Measurements from ENCODE around the gene STIM1. TPM values are rescaled to one million over a fixed set of nuclear protein-coding genes. Genes with fewer than 3 reads are reported as not detected.

Gene STIM1
- total RNA-seq, 1 experiment from 2014 or later, result 9.0 TPM

DNA sequence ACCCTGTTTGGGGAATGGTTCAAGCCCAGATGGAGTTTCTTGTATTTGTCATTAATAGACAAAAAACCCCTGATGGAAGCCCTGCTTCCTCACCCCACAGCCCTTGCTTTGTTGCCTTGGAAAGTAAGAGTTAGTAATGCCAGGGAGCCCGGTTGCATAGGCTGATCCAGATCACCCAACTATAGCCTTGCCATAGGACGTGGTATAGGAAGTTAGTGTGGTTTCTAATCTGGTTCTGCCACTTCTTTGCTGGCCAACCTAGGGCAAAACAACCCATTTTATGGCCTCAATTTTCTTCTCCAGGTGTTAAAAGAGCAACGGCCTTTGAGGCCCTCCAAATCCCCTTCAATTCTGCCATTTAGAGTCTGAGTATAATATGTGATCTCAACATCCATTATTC lies 97.9 kb downstream of the STIM1 start:
- Histone ChIP-seq H3K27me3 (ENCODE audit: low read length) (no peaks in the 10 kb centered on the region), H3K9me3 (ENCODE audit: low read length) (no peaks in the 10 kb centered on the region), H3K4me1 (ENCODE audit: low read length) (peaks cover 7% of the 10 kb centered on the region), H3K4me2 (ENCODE audit: low read depth, low read length, poor library complexity, severe bottlenecking) (no peak overlapping the region), H2AFZ (ENCODE audit: low read length) (no peak overlapping the region), H3K27ac (ENCODE audit: low read length) (no peak overlapping the region), H4K20me1 (ENCODE audit: insufficient read depth, low read depth, low read length) (no peaks in the 10 kb centered on the region; the same call in 1 of the 2 replicates), H3K4me3 (ENCODE audit: low read length) (no peak overlapping the region), H3K79me2 (ENCODE audit: low read length) (no peaks in the 10 kb centered on the region), H3K36me3 (ENCODE audit: insufficient read depth, low read length) (no peaks in the 10 kb centered on the region), H3K9me2 (replicated peaks; ENCODE audit: insufficient read depth, low read length) (no peaks in the 10 kb centered on the region), H3K9ac (ENCODE audit: low read length) (no peak overlapping the region)
- DNase-seq, result no peak

DNA sequence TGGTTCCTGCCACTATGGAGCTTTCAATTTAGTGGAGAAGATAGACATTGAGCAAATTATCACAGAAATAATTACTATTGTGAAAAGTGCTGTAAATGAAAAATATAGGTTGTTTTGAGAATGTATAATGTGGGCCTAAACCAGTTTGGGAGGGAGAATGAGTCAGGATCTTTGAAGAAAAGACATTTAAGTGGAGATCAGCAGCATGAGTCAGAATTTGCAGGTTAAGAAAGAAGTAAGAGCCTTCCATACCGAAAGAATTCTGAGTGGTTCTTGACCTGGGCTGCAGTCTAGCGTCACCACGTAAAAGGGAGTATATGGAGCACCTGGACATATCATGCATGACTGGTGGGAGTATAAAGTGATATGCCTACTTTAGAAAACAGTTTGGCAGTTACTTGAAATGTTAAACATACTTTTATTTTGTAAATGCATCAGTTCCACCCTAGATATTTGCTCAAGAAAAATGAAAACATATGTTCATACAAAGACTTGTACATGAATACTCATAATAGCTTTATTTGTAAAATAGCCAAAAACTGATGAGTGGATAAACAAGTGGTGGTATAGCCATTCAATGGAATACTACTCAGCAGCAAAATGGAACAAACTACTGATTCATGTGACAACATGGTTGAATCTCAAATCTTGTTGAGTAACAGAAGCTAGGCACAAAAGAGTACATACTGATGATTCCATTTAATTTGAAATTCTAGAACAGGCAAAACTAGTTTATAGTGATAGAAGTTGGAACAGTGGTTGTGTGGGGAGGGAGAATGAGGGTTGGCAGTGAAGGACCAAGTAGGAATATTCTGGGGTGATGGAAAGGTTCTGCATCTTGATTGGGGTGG lies 99.2 kb downstream of the STIM1 start:
- Histone ChIP-seq H3K27me3 (ENCODE audit: low read length) (no peaks in the 10 kb centered on the region), H3K4me1 (ENCODE audit: low read length) (no peaks in the 10 kb centered on the region), H3K27ac (ENCODE audit: low read length) (no peak overlapping the region), H3K79me2 (ENCODE audit: low read length) (no peaks in the 10 kb centered on the region), H3K4me2 (ENCODE audit: low read depth, low read length, poor library complexity, severe bottlenecking) (no peak overlapping the region), H3K36me3 (ENCODE audit: insufficient read depth, low read length) (no peaks in the 10 kb centered on the region), H3K4me3 (ENCODE audit: low read length) (no peak overlapping the region), H3K9me2 (replicated peaks; ENCODE audit: insufficient read depth, low read length) (no peaks in the 10 kb centered on the region), H4K20me1 (ENCODE audit: insufficient read depth, low read depth, low read length) (no peaks in the 10 kb centered on the region; the same call in 1 of the 2 replicates), H3K9me3 (ENCODE audit: low read length) (no peaks in the 10 kb centered on the region), H2AFZ (ENCODE audit: low read length) (no peak overlapping the region), H3K9ac (ENCODE audit: low read length) (no peak overlapping the region)
- no peak for DNase-seq

DNA sequence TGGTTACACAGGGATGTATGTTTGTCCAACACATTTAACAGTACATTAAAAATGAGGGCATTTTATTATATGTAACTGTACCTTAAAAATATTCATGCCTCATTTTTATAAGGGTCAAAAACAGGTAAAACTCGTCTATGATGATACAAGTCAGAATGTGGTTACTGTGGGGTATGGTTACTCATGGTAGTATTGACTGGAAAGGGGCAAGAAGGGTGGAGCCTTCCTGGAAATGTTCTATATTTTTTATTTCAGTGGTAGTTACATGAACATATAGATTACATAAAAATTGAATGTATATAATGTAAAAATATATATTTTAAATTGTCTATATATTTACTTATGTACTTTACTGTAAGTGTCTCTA lies 99.8 kb downstream of the STIM1 start:
- H3K9ac ChIP-seq (ENCODE audit: low read length), result no peak overlapping the region
- no peaks in the 10 kb centered on the region for H3K9me2 ChIP-seq (replicated peaks; ENCODE audit: insufficient read depth, low read length)
- H3K4me1 ChIP-seq (ENCODE audit: low read length), result no peaks in the 10 kb centered on the region
- DNase-seq, result no peak
- no peak overlapping the region for H2AFZ ChIP-seq (ENCODE audit: low read length)
- H3K9me3 ChIP-seq (ENCODE audit: low read length), result no peaks in the 10 kb centered on the region
- no peak overlapping the region for H3K4me2 ChIP-seq (ENCODE audit: low read depth, low read length, poor library complexity, severe bottlenecking)
- no peaks in the 10 kb centered on the region for H3K36me3 ChIP-seq (ENCODE audit: insufficient read depth, low read length)
- H3K27ac ChIP-seq (ENCODE audit: low read length), result no peak overlapping the region
- no peaks in the 10 kb centered on the region for H3K27me3 ChIP-seq (ENCODE audit: low read length)
- H3K79me2 ChIP-seq (ENCODE audit: low read length), result no peaks in the 10 kb centered on the region
- no peak overlapping the region for H3K4me3 ChIP-seq (ENCODE audit: low read length)
- H4K20me1 ChIP-seq (ENCODE audit: insufficient read depth, low read depth, low read length), result no peaks in the 10 kb centered on the region; the same call in 1 of the 2 replicates

DNA sequence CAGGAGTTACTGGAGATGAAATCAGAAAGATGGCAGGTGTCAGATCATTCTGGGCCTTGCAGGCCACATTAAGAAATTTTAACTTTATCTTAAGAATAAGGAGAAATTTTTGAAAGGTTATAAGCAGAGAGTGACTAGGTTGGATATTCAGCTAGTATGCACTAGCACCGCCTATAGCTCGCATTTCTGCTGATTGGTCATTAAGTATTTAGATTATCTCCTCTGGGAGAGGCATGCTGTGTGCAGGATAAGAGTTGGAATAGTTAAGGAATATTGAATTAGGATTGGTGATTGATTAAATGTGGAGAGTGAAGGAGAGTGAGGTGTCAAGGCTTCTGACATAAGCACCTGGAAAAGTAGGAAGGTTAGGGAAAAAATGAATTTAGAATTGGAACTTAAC lies 100.6 kb downstream of the STIM1 start:
- Histone ChIP-seq H3K4me3 (ENCODE audit: low read length) (no peak overlapping the region), H4K20me1 (ENCODE audit: insufficient read depth, low read depth, low read length) (no peaks in the 10 kb centered on the region; the same call in 1 of the 2 replicates), H2AFZ (ENCODE audit: low read length) (no peak overlapping the region), H3K27me3 (ENCODE audit: low read length) (no peaks in the 10 kb centered on the region), H3K36me3 (ENCODE audit: insufficient read depth, low read length) (no peaks in the 10 kb centered on the region), H3K27ac (ENCODE audit: low read length) (no peak overlapping the region), H3K4me1 (ENCODE audit: low read length) (no peaks in the 10 kb centered on the region), H3K9me3 (ENCODE audit: low read length) (no peaks in the 10 kb centered on the region), H3K79me2 (ENCODE audit: low read length) (no peaks in the 10 kb centered on the region), H3K4me2 (ENCODE audit: low read depth, low read length, poor library complexity, severe bottlenecking) (no peak overlapping the region), H3K9ac (ENCODE audit: low read length) (no peak overlapping the region), H3K9me2 (replicated peaks; ENCODE audit: insufficient read depth, low read length) (no peaks in the 10 kb centered on the region)
- no peak for DNase-seq

DNA sequence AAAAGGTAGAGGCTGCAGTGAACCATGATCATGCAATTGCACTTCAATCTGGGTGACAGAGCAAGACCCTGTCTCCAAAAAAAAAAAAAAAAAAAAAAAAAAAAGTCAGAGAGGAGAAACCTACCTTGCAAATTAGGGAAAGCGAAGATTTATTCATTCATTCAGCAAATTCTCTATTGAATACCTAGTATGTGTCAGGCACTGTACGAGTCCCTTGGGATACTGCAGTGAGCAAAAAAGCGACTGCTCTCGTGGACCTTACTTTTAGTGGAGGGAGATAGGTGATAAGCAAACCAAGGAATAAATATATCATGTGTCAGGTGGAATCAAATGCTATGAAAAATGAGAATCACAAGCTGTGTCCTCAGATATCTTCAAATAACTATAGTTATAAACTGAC lies 101.3 kb downstream of the STIM1 start:
- DNase-seq, result no peak
- Histone ChIP-seq H2AFZ (ENCODE audit: low read length) (no peak overlapping the region), H3K9me2 (replicated peaks; ENCODE audit: insufficient read depth, low read length) (no peaks in the 10 kb centered on the region), H4K20me1 (ENCODE audit: insufficient read depth, low read depth, low read length) (no peaks in the 10 kb centered on the region; the same call in 1 of the 2 replicates), H3K4me2 (ENCODE audit: low read depth, low read length, poor library complexity, severe bottlenecking) (no peak overlapping the region), H3K79me2 (ENCODE audit: low read length) (no peaks in the 10 kb centered on the region), H3K9me3 (ENCODE audit: low read length) (no peaks in the 10 kb centered on the region), H3K4me3 (ENCODE audit: low read length) (no peak overlapping the region), H3K36me3 (ENCODE audit: insufficient read depth, low read length) (no peaks in the 10 kb centered on the region), H3K4me1 (ENCODE audit: low read length) (no peaks in the 10 kb centered on the region), H3K9ac (ENCODE audit: low read length) (no peak overlapping the region), H3K27ac (ENCODE audit: low read length) (no peak overlapping the region), H3K27me3 (ENCODE audit: low read length) (no peaks in the 10 kb centered on the region)

DNA sequence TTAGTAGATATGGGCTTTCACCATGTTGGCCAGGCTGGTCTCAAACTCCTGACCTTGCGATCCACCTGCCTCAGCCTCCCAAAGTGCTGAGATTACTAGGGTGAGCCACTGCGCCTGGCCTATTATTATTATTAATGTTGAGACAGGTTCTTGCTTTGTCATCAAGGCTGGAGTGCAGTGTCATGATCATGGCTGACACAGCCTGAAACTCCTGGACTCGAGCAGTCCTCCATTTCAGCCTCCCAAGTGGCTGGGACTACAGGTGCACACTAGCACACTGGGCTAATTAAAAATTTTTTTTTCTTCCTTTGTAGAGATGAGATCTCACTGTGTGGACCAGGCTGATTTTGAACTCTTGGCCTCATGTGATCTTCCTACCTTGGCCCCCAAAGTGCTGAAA lies 102.0 kb downstream of the STIM1 start:
- Histone ChIP-seq H3K79me2 (ENCODE audit: low read length) (no peaks in the 10 kb centered on the region), H3K4me2 (ENCODE audit: low read depth, low read length, poor library complexity, severe bottlenecking) (no peak overlapping the region), H3K4me1 (ENCODE audit: low read length) (no peaks in the 10 kb centered on the region), H3K4me3 (ENCODE audit: low read length) (no peak overlapping the region), H3K36me3 (ENCODE audit: insufficient read depth, low read length) (no peaks in the 10 kb centered on the region), H3K9ac (ENCODE audit: low read length) (no peak overlapping the region), H3K9me3 (ENCODE audit: low read length) (no peaks in the 10 kb centered on the region), H4K20me1 (ENCODE audit: insufficient read depth, low read depth, low read length) (no peaks in the 10 kb centered on the region; the same call in 1 of the 2 replicates), H3K27me3 (ENCODE audit: low read length) (no peaks in the 10 kb centered on the region), H2AFZ (ENCODE audit: low read length) (no peak overlapping the region), H3K27ac (ENCODE audit: low read length) (no peak overlapping the region), H3K9me2 (replicated peaks; ENCODE audit: insufficient read depth, low read length) (no peaks in the 10 kb centered on the region)
- DNase-seq, result no peak

DNA sequence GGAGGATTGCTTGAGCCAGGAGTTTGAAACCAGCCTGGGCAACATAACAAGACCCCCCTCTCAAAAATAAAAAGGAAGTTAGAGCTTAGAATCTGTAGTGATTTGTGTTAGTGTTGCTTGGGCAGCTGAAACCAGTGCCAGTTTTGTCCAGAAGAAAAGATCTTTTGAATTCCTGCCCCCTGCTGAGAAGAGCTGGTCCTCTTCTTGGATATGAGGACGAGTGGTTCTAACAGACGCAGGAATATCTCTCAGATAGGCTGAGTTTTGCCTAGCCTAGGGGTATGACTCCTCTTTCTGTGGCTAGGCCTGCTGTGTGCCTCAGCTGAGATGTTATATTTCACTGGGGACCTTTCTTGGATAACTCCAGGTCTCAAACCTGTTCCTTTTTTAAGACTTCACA lies 102.8 kb downstream of the STIM1 start:
- H3K27ac ChIP-seq (ENCODE audit: low read length), result no peak overlapping the region
- H3K36me3 ChIP-seq (ENCODE audit: insufficient read depth, low read length), result no peaks in the 10 kb centered on the region
- H2AFZ ChIP-seq (ENCODE audit: low read length), result no peak overlapping the region
- no peaks in the 10 kb centered on the region for H3K4me1 ChIP-seq (ENCODE audit: low read length)
- no peaks in the 10 kb centered on the region for H3K79me2 ChIP-seq (ENCODE audit: low read length)
- H3K4me2 ChIP-seq (ENCODE audit: low read depth, low read length, poor library complexity, severe bottlenecking), result no peak overlapping the region
- H3K9me2 ChIP-seq (replicated peaks; ENCODE audit: insufficient read depth, low read length), result no peaks in the 10 kb centered on the region
- no peak overlapping the region for H3K4me3 ChIP-seq (ENCODE audit: low read length)
- H3K27me3 ChIP-seq (ENCODE audit: low read length), result no peaks in the 10 kb centered on the region
- no peaks in the 10 kb centered on the region for H3K9me3 ChIP-seq (ENCODE audit: low read length)
- no peaks in the 10 kb centered on the region; the same call in 1 of the 2 replicates for H4K20me1 ChIP-seq (ENCODE audit: insufficient read depth, low read depth, low read length)
- no peak overlapping the region for H3K9ac ChIP-seq (ENCODE audit: low read length)
- DNase-seq, result no peak

DNA sequence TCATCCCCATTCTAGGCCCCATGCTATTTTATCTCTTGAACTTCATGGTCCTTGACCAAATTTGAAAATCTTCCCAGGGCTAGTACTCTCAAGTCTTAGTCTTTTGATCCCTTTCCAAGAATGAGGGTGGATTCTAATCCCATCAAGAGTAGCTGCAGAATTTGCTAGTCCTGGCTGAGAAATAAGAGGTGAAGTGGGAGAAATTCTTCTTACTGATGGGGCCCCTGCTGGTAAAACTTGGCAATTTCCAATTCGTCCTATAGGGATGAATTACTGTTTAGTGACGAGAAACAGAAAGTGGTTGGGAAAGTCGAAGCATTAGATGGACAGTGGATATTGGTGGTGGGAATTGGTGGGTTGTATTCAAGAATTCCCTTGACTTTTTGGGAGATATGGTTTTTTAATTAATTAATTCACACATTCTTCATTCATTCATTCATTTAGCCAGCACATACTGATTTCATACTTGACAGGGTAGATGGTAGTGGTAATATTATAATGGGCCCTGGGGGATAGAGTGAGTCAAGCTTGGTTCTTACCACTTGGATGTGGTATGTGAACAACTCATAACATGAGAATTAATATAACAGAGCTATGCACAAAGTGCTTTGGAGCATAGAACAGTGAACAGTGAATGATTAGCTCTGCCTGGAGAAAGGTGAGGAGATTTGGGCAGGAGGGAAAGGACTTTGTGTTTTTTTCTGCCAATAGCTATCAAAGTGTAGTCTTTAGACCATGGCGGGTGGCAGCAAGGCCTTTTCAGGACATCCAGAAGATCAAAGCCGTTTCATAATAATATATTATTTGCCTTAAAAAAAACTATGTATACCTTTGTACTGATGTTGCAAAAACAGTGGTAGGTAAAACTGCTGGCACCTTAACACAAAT lies 103.8 kb downstream of the STIM1 start:
- peak; percentile 48 for DNase-seq
- Histone ChIP-seq H4K20me1 (ENCODE audit: insufficient read depth, low read depth, low read length) (no peaks in the 10 kb centered on the region; the same call in 1 of the 2 replicates), H3K4me1 (ENCODE audit: low read length) (no peaks in the 10 kb centered on the region)

More for the DNA sequence above, 103.8 kb downstream of the STIM1 start:
- Histone ChIP-seq H3K4me3 (ENCODE audit: low read length) (no peak overlapping the region), H3K9ac (ENCODE audit: low read length) (no peak overlapping the region), H3K27me3 (ENCODE audit: low read length) (no peaks in the 10 kb centered on the region), H3K9me3 (ENCODE audit: low read length) (no peaks in the 10 kb centered on the region), H3K79me2 (ENCODE audit: low read length) (no peaks in the 10 kb centered on the region), H3K36me3 (ENCODE audit: insufficient read depth, low read length) (no peaks in the 10 kb centered on the region), H3K9me2 (replicated peaks; ENCODE audit: insufficient read depth, low read length) (no peaks in the 10 kb centered on the region), H3K27ac (ENCODE audit: low read length) (no peak overlapping the region), H2AFZ (ENCODE audit: low read length) (no peak overlapping the region), H3K4me2 (ENCODE audit: low read depth, low read length, poor library complexity, severe bottlenecking) (no peak overlapping the region)
